ENCODE data around the gene PGGHG.
"Not testable (repeated sequence)": the region's sequence is repeated elsewhere in the genome, so short reads cannot be mapped to it uniquely, and the experiment has no call there.

Gene PGGHG

DNA sequence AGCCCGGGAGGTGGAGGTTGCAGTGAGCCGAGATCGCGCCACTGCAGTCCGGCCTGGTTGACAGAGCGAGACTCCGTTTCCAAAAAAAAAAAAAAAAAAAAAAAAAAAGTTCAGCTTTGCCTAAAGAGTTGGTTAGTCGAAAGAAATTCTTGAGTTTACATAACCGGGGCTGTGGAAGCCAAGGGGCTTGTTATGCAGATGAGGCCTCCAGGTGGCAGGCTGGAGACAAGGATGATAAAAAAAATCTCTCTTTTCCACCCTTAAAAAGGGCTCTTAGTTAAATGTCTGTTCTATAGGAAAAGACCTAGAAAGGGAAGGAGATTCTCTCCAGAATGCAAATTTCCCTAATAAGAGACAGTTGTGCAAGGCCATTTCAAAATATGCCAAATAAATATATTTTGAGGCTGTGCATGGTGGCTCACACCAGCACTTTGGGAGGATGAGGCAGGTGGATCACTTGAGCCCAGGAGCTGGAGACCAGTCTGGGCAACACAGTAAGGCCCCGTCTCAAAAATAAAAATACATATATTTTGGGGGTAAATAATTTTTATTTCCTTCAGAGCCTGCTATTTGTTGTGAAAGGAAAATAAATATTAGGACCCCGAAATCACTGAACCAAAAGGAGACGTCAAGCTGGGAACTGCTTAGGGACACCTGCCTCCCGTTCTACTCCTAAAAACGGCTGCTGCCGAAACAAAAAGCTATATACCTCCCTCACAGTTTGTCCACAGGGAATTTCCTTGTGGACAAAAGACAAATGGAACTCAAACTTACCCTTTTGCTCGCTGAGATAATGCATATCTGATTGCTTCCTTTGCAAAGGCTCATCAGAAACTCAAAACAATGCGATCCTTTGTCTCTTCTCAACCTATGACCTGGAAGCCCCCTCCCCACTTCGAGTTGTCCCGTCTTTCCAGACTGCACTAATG is 16.3 kb downstream of the PGGHG start:
- no peak overlapping the region for H3K27ac ChIP-seq

DNA sequence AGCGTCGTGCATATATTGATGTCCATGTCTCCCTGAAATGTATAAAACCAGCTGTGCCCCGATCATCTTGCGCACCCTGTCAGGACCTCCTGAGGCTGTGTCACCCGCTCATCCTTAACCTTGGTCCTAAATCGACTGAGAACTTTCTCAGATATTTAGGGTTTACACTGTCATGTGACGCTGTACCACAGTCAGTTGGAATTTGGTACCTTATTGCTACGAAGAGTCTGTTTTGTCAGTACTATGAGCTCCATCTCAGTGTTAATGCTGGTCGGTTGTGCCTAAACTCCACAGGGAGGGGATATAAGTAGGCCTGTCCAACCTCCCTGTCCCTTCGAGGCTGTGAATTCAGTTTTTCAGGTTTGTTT is 16.9 kb downstream of the PGGHG start:
- TF ChIP-seq ZFX (IDR thresholded peaks at IDR 0.05; ENCODE audit: borderline replicate concordance), result no peak
- H3K27ac ChIP-seq, result no peak overlapping the region

More for the DNA sequence above, 16.3 kb downstream of the PGGHG start:
- no peak for TF ChIP-seq ZFX (IDR thresholded peaks at IDR 0.05; ENCODE audit: borderline replicate concordance)
- TF ChIP-seq, protein P1, sequence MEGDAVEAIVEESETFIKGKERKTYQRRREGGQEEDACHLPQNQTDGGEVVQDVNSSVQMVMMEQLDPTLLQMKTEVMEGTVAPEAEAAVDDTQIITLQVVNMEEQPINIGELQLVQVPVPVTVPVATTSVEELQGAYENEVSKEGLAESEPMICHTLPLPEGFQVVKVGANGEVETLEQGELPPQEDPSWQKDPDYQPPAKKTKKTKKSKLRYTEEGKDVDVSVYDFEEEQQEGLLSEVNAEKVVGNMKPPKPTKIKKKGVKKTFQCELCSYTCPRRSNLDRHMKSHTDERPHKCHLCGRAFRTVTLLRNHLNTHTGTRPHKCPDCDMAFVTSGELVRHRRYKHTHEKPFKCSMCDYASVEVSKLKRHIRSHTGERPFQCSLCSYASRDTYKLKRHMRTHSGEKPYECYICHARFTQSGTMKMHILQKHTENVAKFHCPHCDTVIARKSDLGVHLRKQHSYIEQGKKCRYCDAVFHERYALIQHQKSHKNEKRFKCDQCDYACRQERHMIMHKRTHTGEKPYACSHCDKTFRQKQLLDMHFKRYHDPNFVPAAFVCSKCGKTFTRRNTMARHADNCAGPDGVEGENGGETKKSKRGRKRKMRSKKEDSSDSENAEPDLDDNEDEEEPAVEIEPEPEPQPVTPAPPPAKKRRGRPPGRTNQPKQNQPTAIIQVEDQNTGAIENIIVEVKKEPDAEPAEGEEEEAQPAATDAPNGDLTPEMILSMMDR (IDR thresholded peaks at IDR 0.05), result peak; percentile 80

DNA sequence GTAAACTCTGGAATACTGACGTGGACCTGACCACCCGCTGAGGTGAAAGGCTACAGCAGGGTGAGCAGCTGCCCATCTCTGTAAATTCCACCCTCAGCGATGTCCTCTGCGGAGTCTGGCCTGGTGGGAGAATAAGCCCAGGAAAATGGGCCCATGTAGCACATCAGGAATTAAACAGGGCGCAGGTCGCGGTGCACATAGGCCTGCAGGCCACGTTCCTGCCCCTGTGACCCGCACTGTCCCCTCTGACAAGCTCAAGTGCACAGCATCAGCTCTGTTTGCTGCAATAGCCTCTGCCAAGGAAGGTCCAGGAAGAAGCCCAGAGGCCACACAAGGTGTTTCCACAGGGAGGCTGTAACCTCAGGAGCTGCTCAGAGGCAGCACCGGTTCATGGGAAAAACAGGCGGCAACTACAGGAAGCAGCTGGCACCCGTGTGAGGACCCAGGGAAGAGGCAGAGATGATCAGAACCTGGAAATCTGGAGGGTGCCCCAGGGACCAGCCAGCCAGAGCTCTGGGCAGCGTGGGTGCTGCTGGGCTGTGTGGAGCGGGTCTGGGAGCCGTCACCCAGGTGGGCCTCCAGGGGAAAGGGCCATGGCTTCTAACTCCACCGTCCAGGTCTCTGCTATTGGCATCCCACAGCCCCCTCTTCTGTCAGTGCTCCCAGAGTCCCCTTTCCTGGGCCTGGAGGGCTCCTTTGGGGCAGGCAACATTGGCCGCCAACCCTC is 17.9 kb downstream of the PGGHG start:
- TF ChIP-seq, protein P1 (IDR thresholded peaks at IDR 0.05), result no peak
- no peak for TF ChIP-seq ZFX (IDR thresholded peaks at IDR 0.05; ENCODE audit: borderline replicate concordance)
- H3K27ac ChIP-seq, result no peak overlapping the region

DNA sequence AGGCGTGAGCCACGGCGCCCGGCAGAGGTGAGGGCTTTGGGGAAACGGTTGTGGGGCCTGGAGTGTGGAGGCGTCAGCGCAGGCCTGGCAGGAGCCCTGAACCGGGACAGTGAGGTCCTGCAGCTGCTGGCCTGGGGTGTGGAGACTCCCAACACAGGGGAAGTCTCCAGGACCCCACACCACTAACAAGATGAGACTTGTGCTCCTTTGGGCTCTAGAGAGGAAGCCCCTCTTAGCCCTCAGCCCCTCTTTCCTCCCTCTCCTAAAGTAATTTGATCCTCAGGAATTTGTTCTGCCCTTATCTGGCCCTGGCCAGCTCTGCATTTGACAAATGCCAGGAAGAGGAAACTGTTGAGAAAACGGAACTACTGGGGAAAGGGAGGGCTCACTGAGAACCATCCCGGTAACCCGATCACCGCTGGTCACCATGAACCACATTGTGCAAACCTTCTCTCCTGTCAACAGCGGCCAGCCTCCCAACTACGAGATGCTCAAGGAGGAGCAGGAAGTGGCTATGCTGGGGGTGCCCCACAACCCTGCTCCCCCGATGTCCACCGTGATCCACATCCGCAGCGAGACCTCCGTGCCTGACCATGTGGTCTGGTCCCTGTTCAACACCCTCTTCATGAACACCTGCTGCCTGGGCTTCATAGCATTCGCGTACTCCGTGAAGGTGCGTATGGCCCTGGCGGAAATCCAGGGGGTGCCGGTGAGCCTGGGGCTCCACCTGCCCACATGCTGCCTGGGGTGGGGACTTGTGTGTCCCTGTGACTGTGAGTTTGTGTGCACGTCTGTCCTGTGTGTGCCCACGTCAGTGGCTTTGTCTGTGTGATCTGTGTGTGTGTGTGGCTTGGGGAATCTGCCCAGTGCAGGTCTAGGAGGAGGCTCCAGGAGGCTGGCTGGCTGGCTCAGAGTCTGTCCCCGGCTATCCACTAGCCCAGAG is 19.1 kb downstream of the PGGHG start, which contains the start of gene IFITM2:
Gene IFITM2, plus strand, starts transcription at position 51 of the 943 bp plus-strand sequence. Its CDS starts 377 bp downstream, at position 428.
- H3K27ac ChIP-seq, result not testable (repeated sequence)
- TF ChIP-seq, protein P1 (IDR thresholded peaks at IDR 0.05), result 0 out of 2 replicates have a peak, but pooled peaks have one; percentile 9

DNA sequence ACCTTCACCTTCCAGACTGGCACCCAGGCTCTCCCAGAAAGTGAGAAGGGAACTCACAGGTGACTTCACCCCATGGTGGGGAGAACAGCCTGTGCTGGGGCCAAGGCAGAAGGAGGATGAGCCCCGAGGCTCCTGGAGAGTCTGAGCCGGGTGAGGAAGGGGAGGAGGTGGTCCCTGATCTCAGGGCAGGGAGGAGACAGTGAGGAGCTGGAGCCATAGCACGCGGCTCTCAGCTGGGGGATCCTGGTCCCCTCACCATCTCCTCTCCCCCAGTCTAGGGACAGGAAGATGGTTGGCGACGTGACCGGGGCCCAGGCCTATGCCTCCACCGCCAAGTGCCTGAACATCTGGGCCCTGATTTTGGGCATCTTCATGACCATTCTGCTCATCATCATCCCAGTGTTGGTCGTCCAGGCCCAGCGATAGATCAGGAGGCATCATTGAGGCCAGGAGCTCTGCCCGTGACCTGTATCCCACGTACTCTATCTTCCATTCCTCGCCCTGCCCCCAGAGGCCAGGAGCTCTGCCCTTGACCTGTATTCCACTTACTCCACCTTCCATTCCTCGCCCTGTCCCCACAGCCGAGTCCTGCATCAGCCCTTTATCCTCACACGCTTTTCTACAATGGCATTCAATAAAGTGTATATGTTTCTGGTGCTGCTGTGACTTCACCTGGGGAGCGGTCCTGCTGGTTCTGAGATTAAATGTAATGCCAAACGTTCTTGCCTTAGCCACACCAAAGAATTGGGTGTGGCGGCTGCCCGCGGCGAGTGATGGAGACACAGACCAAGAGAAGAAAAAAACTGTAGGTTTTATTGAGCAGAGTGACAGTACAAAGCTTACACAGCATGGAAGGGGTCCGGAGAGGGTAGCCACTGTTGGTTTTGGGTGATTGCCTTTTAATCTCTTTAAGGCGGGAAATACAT is 20.1 kb downstream of the PGGHG start:
- H3K27ac ChIP-seq, result not testable (repeated sequence)

DNA sequence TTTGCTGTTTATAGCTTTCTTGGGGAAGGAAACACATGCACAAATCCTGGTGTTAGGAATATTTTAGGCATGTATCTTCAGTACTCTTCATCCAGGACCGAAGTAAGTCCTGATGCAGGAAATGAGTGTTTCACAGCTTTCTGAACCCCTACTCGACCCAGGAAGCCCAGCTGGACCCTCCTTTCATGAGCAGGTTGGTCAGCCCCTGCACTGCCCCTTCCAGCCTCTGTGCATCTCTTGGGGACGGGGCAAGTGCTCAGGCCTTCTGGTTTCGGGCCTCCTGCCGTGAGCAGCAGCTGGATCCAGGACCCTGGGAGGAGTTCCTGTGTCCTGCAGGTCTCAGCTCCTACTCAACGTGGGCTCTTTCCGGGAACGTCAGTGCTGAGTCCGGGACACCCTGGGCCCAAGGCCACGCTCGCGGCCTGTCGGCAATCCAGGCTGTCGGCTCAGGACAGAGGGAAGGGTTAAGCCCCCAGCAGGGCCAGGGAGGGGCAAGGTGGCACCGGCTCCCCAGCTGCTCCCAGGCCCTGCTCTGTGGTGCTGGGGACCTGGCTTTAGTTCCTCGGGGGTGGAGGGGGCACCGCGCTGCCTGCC is 21.1 kb downstream of the PGGHG start:
- not testable (repeated sequence) for H3K27ac ChIP-seq

DNA sequence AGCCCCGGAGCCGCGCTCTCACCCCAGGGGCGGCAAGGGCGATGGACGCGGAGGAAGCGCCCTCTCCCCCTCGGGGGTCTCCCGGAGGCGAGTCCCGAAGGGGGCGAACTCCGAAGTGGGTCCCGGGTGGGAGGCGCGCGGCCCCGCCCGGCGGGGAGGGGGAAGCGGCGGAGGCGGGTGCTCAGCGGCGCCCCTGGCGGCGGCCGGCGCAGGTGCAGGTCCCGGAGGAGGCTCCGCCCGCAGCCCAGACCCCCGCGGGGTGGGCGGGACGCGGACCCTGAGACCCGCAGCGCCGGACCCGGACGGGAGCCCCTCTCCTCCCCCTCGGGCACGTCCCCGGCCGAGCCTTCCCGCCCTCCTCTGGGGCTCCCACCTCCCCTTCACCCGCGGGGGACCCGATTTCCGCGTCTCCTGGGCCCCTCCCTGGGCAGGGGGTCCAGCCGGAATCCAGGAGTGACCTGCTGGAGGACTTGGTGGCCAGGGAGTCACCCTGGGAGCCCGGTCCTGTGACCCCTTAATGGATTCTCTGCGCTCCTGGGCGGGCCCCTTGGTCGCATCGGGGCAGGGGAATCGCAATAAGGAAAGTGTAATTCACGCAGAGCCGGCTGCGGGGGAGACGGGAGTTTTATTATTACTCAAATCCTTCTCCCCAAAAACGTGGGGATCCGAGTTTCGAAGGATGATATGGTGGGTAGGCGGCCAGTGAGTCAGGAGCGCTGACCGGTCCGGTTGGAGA is 22.3 kb downstream of the PGGHG start:
- not testable (repeated sequence) for H3K27ac ChIP-seq

DNA sequence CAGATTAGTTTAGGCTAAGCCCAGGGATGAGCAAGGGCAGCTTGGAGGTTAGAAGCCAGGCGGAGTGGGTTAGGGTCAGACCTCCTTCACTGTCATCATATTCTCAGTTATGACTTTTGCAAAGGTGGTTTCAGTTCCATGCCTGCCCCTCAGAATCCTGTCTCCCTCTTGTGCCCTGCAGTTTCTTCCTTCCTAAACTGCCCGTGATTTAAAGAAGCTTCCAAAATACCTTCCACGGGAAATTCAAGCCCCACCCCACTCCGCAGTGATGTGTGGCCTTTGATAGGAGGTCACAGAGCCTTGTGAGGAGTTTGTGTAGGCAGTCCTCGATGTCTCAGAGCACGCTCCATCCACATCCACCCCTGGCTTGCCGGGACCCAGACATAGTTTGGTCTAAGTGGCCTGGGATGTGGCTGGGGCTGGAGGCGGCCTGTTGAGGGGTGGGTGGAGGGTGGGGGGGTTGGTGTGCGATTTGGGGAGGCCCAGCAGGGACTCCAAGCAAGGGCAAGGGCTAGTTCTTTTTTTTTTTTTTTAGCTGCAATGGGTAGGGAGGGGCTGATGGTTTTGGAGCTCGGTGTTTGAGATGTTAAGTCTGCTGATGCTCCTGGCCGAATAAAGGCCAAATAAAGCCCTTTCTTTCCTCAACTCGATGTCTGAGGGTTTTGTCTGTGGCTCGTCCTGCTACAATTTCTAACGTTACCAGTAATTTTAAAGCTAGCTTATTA is 23.3 kb downstream of the PGGHG start:
- H3K27ac ChIP-seq, result no peak overlapping the region

More for the DNA sequence above, 23.3 kb downstream of the PGGHG start:
- TF ChIP-seq ZFX (IDR thresholded peaks at IDR 0.05; ENCODE audit: borderline replicate concordance), result no peak
- TF ChIP-seq, protein P1 (IDR thresholded peaks at IDR 0.05), result no peak

All from 22Rv1 (cell line).